HepG2 (cell line): ENCODE measurements around the gene KRT6B. TPM values are rescaled to one million over a fixed set of nuclear protein-coding genes. Genes with fewer than 3 reads are reported as not detected.
"Not testable (repeated sequence)": the region's sequence is repeated elsewhere in the genome, so short reads cannot be mapped to it uniquely, and the experiment has no call there.

Experiments
- ATAC-seq: fragments of 200-7000 bp; cut with Tn5 transposase; 3 replicates; pipeline ENCODE4 v1.9.1; 2020; ENCODE audit warnings: mild to moderate bottlenecking, moderate library complexity
- BruUV-seq: library from RNA; stranded (reverse); fragments of 400-500 nt; replicated peaks from 2 replicates; lab custom pipeline; 2021; lab: Mats Ljungman, UMichigan
- CTCF ChIA-PET: fragments of 300-600 bp; formaldehyde crosslinking; extraction: SDS; loops from one replicate; lab custom pipeline; 2021; ENCODE audit warnings: low total read pairs, inconsistent platforms, low intra/inter-chr PET ratio; lab: Yijun Ruan, JAX
- POLR2A ChIA-PET: fragments of 350-600 bp; sonication (Branson Sonifier 250); formaldehyde crosslinking; loops from one replicate; lab custom pipeline; 2020; ENCODE audit warnings: antibody characterized with exemption, inconsistent platforms; lab: Yijun Ruan, JAX
- DNase-seq: peaks from one replicate; pipeline ENCODE4 v3.0.0-alpha.2; 2015; ENCODE audit warnings: low spot score
- FAIRE-seq: peaks from 3 replicates; lab custom pipeline; 2011; peaks lifted over from hg19 to GRCh38; lab: Jason Lieb, UNC
- H2AFZ ChIP-seq: one replicate; pipeline ENCODE4 v1.6.1; 2011; ENCODE audit warnings: low read length, inconsistent platforms
- H3K27ac ChIP-seq: fragments of 300-600 bp; 3 replicates; pipeline ENCODE4 v1.8.0; 2011; ENCODE audit warnings: mixed run types, mild to moderate bottlenecking, mixed read lengths, low read length, inconsistent platforms; ENCODE audit not compliant: insufficient read depth; ENCODE audit errors: extremely low read length
- H3K27me3 ChIP-seq, 2 experiments: fragments of 200-600 bp in 1 of 2; 2 replicates in 1 of 2; 3 replicates in 1 of 2; pipeline versions ENCODE4 v1.6.0 to v1.8.0; 2011; ENCODE audit warnings: low read length in 2 of 2, mild to moderate bottlenecking in 2 of 2, moderate library complexity in 2 of 2, inconsistent platforms in 1 of 2; ENCODE audit not compliant: insufficient read depth in 2 of 2, control insufficient read depth in 1 of 2
- H3K36me3 ChIP-seq, 2 experiments: fragments of 200-600 bp in 1 of 2; replicated peaks in 1 of 2; 2 replicates in 1 of 2; 3 replicates in 1 of 2; pipeline versions ENCODE4 v1.5.1 to v1.8.0; 2011; ENCODE audit warnings: low read length in 2 of 2, inconsistent platforms in 1 of 2; ENCODE audit not compliant: insufficient read depth in 2 of 2, control insufficient read depth in 1 of 2
- H3K4me1 ChIP-seq: 2 replicates; pipeline ENCODE4 v1.5.1; 2012; ENCODE audit warnings: low read length, inconsistent platforms; ENCODE audit not compliant: insufficient read depth
- H3K4me2 ChIP-seq: 2 replicates; pipeline ENCODE4 v1.6.0; 2011; ENCODE audit warnings: low read depth, low read length, inconsistent platforms
- H3K4me3 ChIP-seq, 3 experiments: fragments of 200-600 bp in 1 of 3; sonication (generic), shearing (Covaris generic) in 1 of 3; replicated peaks in 1 of 3; 2 replicates each; pipeline ENCODE4 v1.5.1; 2011 to 2016; ENCODE audit warnings: low read length in 3 of 3, inconsistent platforms in 2 of 3, low read depth in 2 of 3, mild to moderate bottlenecking in 2 of 3, control low read depth in 1 of 3, mixed read lengths in 1 of 3; ENCODE audit not compliant: insufficient read depth in 1 of 3
- H3K79me2 ChIP-seq: one replicate; pipeline ENCODE4 v1.6.1; 2011; ENCODE audit warnings: low read length, inconsistent platforms; ENCODE audit not compliant: insufficient read depth
- H3K9ac ChIP-seq: 2 replicates; pipeline ENCODE4 v1.6.0; 2011; ENCODE audit warnings: mild to moderate bottlenecking, low read depth, low read length, inconsistent platforms; ENCODE audit not compliant: insufficient read depth
- H3K9me3 ChIP-seq: 2 replicates; pipeline ENCODE4 v1.5.1; 2012; ENCODE audit warnings: mild to moderate bottlenecking, low read length
- H4K20me1 ChIP-seq: 2 replicates; pipeline ENCODE4 v1.6.0; 2011; ENCODE audit warnings: inconsistent platforms, mild to moderate bottlenecking, low read length, moderate library complexity; ENCODE audit not compliant: insufficient read depth
- RAD51 ChIP-seq: fragments of 450-650 bp; IDR thresholded peaks from 2 replicates; pipeline ENCODE4 v1.6.1; 2016; ENCODE audit warnings: borderline replicate concordance
- SATB2 ChIP-seq: sonication (generic); formaldehyde crosslinking; IDR thresholded peaks from 2 replicates; pipeline ENCODE4 v1.5.0; 2020; ENCODE audit warnings: missing genetic modification reagents
- SRF ChIP-seq: IDR thresholded peaks from 2 replicates; pipeline ENCODE4 v1.6.1; 2011; ENCODE audit warnings: mild to moderate bottlenecking, low read depth, low read length, moderate library complexity
- THYN1 ChIP-seq: sonication (generic); formaldehyde crosslinking; IDR thresholded peaks from 2 replicates; pipeline ENCODE4 v1.8.1; 2023; ENCODE audit warnings: low read depth, mild to moderate bottlenecking, moderate library complexity, missing genetic modification reagents, borderline replicate concordance
- ZFP36L2 ChIP-seq: sonication (generic); formaldehyde crosslinking; IDR thresholded peaks from 2 replicates; pipeline ENCODE4 v1.4.0; 2020; ENCODE audit warnings: missing genetic modification reagents
- ZHX1 ChIP-seq: sonication (generic); formaldehyde crosslinking; IDR thresholded peaks from 2 replicates; pipeline ENCODE4 v1.8.1; 2022; ENCODE audit warnings: low read depth, mild to moderate bottlenecking, missing genetic modification reagents
- ZNF17 ChIP-seq: sonication (generic); formaldehyde crosslinking; IDR thresholded peaks from 2 replicates; pipeline ENCODE4 v1.5.0; 2020; ENCODE audit warnings: mild to moderate bottlenecking, missing genetic modification reagents
- ZNF343 ChIP-seq: sonication (generic); formaldehyde crosslinking; IDR thresholded peaks from 2 replicates; pipeline ENCODE4 v1.4.0; 2020; ENCODE audit warnings: mild to moderate bottlenecking, missing genetic modification reagents
- ZNF841 ChIP-seq: sonication (generic); formaldehyde crosslinking; IDR thresholded peaks from 2 replicates; pipeline ENCODE4 v1.8.1; 2023; ENCODE audit warnings: missing genetic modification reagents, borderline replicate concordance
- ZSCAN30 ChIP-seq: sonication (generic); formaldehyde crosslinking; IDR thresholded peaks from 2 replicates; pipeline ENCODE4 v1.5.0; 2020; ENCODE audit warnings: mild to moderate bottlenecking, missing genetic modification reagents
- WGBS: methylation state at CpG from one replicate; pipeline ENCODE4 v1.1.6; 2017; ENCODE audit warnings: low lambda C conversion rate; 5-methylcytosine and 5-hydroxymethylcytosine counted together
- in situ Hi-C: cut with HindIII; loops from 2 replicates; pipeline ENCODE4 v1.10.0; 2017; ENCODE audit warnings: low pct_unique_long_range_greater_than_20kb; ENCODE audit not compliant: extremely low pct_ligation_motif_present
- intact Hi-C: fragments of 100-400 bp; cut with micrococcal nuclease; formaldehyde crosslinking; loops from one replicate; pipeline ENCODE4 v1.10.0; 2022; ENCODE audit not compliant: unreplicated experiment
- polyA plus RNA-seq, 8 experiments: library from polyadenylated mRNA; depleted of rRNA in 3 of 8; stranded (reverse) in 7 of 8; unstranded in 1 of 8; fragments of >200 nt; fragmentation: Illumina TruSeq in 4 of 8; extraction: Trizol in 4 of 8; gene quantifications; 2 replicates each; pipeline versions ENCODE4 v1.2.1 to v1.2.3, GENCODE V29; 2011 to 2016; ENCODE audit warnings: low read depth in 4 of 8, missing spikeins in 1 of 8, mixed read lengths in 1 of 8; ENCODE audit not compliant: insufficient read depth in 1 of 8
- total RNA-seq, 5 experiments: library from RNA; depleted of rRNA; stranded (reverse); fragments of >200 nt; fragmentation: Illumina TruSeq; extraction: Trizol; gene quantifications; 2 replicates each; pipeline ENCODE4 v1.2.3, GENCODE V29; 2016; ENCODE audit warnings: low read depth in 1 of 5
- TF ChIP-seq, protein P1 (sequence below): sonication (generic); formaldehyde crosslinking; IDR thresholded peaks from 2 replicates; pipeline ENCODE4 v1.4.0; 2020; ENCODE audit warnings: mild to moderate bottlenecking, low read depth, missing genetic modification reagents
- TF ChIP-seq, protein P2 (sequence below): conservative IDR thresholded peaks from 2 replicates; pipeline ENCODE4 v1.6.1; 2018; ENCODE audit warnings: missing genetic modification reagents

Gene KRT6B
- total and polyA plus RNA-seq, 2 of the 13 experiments (the other 11 are each of a cell fraction or from before 2014, with no cell fraction given): not detected

- POLR2A ChIA-PET, DNase-seq, H3K27me3 ChIP-seq, H4K20me1 ChIP-seq, H3K79me2 ChIP-seq, H3K9ac ChIP-seq, ATAC-seq, CTCF ChIA-PET, H3K36me3 ChIP-seq, BruUV-seq, H3K4me3 ChIP-seq, in situ Hi-C loops, FAIRE-seq, H3K4me1 ChIP-seq, H2AFZ ChIP-seq, H3K4me2 ChIP-seq, intact Hi-C loops, H3K27ac ChIP-seq, H3K9me3 ChIP-seq: not testable (repeated sequence)
- WGBS: 2% methylated on average over 6 of the region's 6 CpGs
Observed at GRCh38 chr12:52500574-52500973, 48.6 kb upstream of the KRT6B start.

DNA sequence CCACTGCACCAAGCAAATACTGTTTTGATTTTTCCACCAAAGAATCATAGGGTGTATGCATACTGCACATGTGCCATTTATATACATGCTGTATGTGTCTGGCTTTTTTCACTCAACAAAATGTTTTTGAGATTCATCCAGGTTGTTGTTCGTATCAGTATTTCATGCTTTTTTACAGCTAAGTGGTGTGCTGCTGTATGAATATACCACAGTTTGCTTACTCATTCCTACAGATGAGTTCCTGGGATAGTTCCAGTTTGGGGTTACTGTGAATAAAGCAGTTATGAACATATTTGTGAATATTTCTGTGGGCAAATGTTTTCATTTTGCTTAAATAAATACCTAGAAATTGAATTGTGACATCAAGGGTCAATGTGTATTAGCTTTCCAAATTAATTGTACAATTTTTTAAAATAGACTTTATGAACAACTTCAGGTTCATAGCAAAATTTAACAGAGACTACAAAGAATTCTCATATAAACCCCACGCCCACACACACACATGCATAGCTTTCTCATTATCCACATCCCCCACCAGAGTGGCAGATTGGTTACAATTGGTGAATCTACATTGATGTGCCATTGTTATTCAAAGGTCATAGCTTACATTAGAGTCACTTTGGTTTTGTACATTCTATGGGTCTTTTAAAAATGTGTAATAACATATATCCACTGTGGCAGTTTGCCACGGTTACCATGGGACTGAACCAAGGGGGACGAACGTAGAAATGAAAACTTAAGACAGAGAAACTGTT, 48.0 kb upstream of the KRT6B start:
- ATAC-seq (no peak), FAIRE-seq (no peak), DNase-seq (no peak)
- CTCF ChIA-PET: no interaction called here
- Histone ChIP-seq H3K4me3 (no peak overlapping the region), H3K27ac (no peak overlapping the region), H3K9me3 (no peaks in the 10 kb centered on the region), H3K36me3 (no peaks in the 10 kb centered on the region), H2AFZ (no peak overlapping the region), H3K9ac (no peak overlapping the region), H3K4me2 (no peak overlapping the region), H3K27me3 (peaks cover 0 to 3% of the 10 kb centered on the region in 2 experiments; a peak in 2 of 5 replicates), H3K79me2 (no peaks in the 10 kb centered on the region), H4K20me1 (no peaks in the 10 kb centered on the region), H3K4me1 (0 out of 2 replicates have a peak, but pooled peaks cover 3% of the 10 kb centered on the region)
- POLR2A ChIA-PET: no interaction called here
- BruUV-seq: no TSS peak
- intact Hi-C loops (no loop called here), in situ Hi-C loops (no loop called here)
- 8% methylated on average over 5 of the region's 5 CpGs for WGBS
- TF ChIP-seq SATB2 (CRISPR knock-in tag): no peak
- no peak for TF ChIP-seq SRF
- TF ChIP-seq ZNF343 (CRISPR knock-in tag): no peak
- no peak for TF ChIP-seq RAD51
- TF ChIP-seq, protein P1, sequence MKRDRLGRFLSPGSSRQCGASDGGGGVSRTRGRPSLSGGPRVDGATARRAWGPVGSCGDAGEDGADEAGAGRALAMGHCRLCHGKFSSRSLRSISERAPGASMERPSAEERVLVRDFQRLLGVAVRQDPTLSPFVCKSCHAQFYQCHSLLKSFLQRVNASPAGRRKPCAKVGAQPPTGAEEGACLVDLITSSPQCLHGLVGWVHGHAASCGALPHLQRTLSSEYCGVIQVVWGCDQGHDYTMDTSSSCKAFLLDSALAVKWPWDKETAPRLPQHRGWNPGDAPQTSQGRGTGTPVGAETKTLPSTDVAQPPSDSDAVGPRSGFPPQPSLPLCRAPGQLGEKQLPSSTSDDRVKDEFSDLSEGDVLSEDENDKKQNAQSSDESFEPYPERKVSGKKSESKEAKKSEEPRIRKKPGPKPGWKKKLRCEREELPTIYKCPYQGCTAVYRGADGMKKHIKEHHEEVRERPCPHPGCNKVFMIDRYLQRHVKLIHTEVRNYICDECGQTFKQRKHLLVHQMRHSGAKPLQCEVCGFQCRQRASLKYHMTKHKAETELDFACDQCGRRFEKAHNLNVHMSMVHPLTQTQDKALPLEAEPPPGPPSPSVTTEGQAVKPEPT: no peak
- TF ChIP-seq ZNF841 (CRISPR knock-in tag): no peak
- TF ChIP-seq, protein P2, sequence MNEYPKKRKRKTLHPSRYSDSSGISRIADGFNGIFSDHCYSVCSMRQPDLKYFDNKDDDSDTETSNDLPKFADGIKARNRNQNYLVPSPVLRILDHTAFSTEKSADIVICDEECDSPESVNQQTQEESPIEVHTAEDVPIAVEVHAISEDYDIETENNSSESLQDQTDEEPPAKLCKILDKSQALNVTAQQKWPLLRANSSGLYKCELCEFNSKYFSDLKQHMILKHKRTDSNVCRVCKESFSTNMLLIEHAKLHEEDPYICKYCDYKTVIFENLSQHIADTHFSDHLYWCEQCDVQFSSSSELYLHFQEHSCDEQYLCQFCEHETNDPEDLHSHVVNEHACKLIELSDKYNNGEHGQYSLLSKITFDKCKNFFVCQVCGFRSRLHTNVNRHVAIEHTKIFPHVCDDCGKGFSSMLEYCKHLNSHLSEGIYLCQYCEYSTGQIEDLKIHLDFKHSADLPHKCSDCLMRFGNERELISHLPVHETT (CRISPR knock-in tag): no peak
- TF ChIP-seq ZNF17: no peak
- TF ChIP-seq ZFP36L2 (CRISPR knock-in tag): no peak
- no peak for TF ChIP-seq THYN1 (CRISPR knock-in tag)
- TF ChIP-seq ZSCAN30 (CRISPR knock-in tag): no peak
- TF ChIP-seq ZHX1 (CRISPR knock-in tag): no peak
